CD4-positive, alpha-beta T cell treated with Interleukin-17A for 1 hour (primary cell): ENCODE data around the gene PEX19.
"Not testable (repeated sequence)": the region's sequence is repeated elsewhere in the genome, so short reads cannot be mapped to it uniquely, and the experiment has no call there.

Source experiments
- DNase-seq: peaks from one replicate; pipeline ENCODE4 v3.0.0-alpha.2; 2020

Gene PEX19

GRCh38 chr1:160284782-160285344 lies at the start of gene PEX19:
Gene PEX19 (minus strand): TSS chr1:160285133. CDS start chr1:160285124, 9 bp downstream.
- DNase-seq, result peak; percentile 95

GRCh38 chr1:160332516-160332915 lies 47.6 kb upstream of the PEX19 start:
- DNase-seq, result no peak

- DNase-seq, result no peak
These were observed 45.2 kb upstream of the PEX19 start for GRCh38 chr1:160330119-160330518.

- no peak for DNase-seq
These were observed 43.3 kb upstream of the PEX19 start for GRCh38 chr1:160328184-160328583.

- no peak for DNase-seq
These were observed 41.5 kb upstream of the PEX19 start for GRCh38 chr1:160326418-160326817.

GRCh38 chr1:160325252-160325651 lies 40.3 kb upstream of the PEX19 start:
- no peak for DNase-seq

- DNase-seq, result no peak
These were observed 37.9 kb upstream of the PEX19 start for GRCh38 chr1:160322831-160323230.

GRCh38 chr1:160315359-160315758 lies 30.4 kb upstream of the PEX19 start:
- DNase-seq, result no peak

- no peak for DNase-seq
These were observed 24.6 kb upstream of the PEX19 start for GRCh38 chr1:160309571-160309970.

- no peak for DNase-seq
These were observed 24.2 kb upstream of the PEX19 start for GRCh38 chr1:160309185-160309557.

- DNase-seq, result no peak
These were observed 23.7 kb upstream of the PEX19 start for GRCh38 chr1:160308451-160309184.

- DNase-seq, result no peak
These were observed 22.3 kb upstream of the PEX19 start for GRCh38 chr1:160307118-160307791.

- DNase-seq, result no peak
These were observed 15.2 kb upstream of the PEX19 start for GRCh38 chr1:160300173-160300572.

GRCh38 chr1:160296036-160296435 lies 11.1 kb upstream of the PEX19 start:
- DNase-seq, result no peak

GRCh38 chr1:160293020-160293968 lies 8.4 kb upstream of the PEX19 start:
- DNase-seq, result no peak

- DNase-seq, result peak; percentile 85
These were observed 6.6 kb upstream of the PEX19 start for GRCh38 chr1:160291248-160292220.

GRCh38 chr1:160287769-160288168 lies 2.8 kb upstream of the PEX19 start:
- not testable (repeated sequence) for DNase-seq

GRCh38 chr1:160285506-160285905 lies 573 bp upstream of the PEX19 start:
- DNase-seq, result no peak

GRCh38 chr1:160284220-160284781 lies 632 bp downstream of the PEX19 start:
- peak; percentile 31 for DNase-seq

- DNase-seq, result no peak
These were observed 2.1 kb downstream of the PEX19 start for GRCh38 chr1:160282807-160283206.

- no peak for DNase-seq
These were observed 6.9 kb downstream of the PEX19 start for GRCh38 chr1:160277987-160278386.
